ENCODE data around the gene C4orf50.

The C4orf50 gene

GRCh38 chr4:5980436-5981155, 37.6 kb downstream of the C4orf50 start:
- no peak for TF ChIP-seq CTCF (IDR thresholded peaks at IDR 0.05; ENCODE audit: insufficient read depth, low read depth, low read length, missing control alignments)
- H3K4me3 ChIP-seq (ENCODE audit: low read length), result no peak overlapping the region
- no peak for DNase-seq (ENCODE audit: low read depth)

- DNase-seq (ENCODE audit: low read depth), result no peak
- H3K4me3 ChIP-seq (ENCODE audit: low read length), result no peak overlapping the region
- TF ChIP-seq CTCF (IDR thresholded peaks at IDR 0.05; ENCODE audit: insufficient read depth, low read depth, low read length, missing control alignments), result no peak
These were observed 38.2 kb downstream of the C4orf50 start for GRCh38 chr4:5979981-5980380.

GRCh38 chr4:5976921-5977320, 41.3 kb downstream of the C4orf50 start:
- H3K4me3 ChIP-seq (ENCODE audit: low read length), result no peak overlapping the region
- DNase-seq (ENCODE audit: low read depth), result no peak
- no peak for TF ChIP-seq CTCF (IDR thresholded peaks at IDR 0.05; ENCODE audit: insufficient read depth, low read depth, low read length, missing control alignments)

GRCh38 chr4:5976431-5976830, 41.8 kb downstream of the C4orf50 start:
- no peak overlapping the region for H3K4me3 ChIP-seq (ENCODE audit: low read length)
- TF ChIP-seq CTCF (IDR thresholded peaks at IDR 0.05; ENCODE audit: insufficient read depth, low read depth, low read length, missing control alignments), result no peak
- DNase-seq (ENCODE audit: low read depth), result no peak

GRCh38 chr4:5974321-5974720, 43.9 kb downstream of the C4orf50 start:
- H3K4me3 ChIP-seq (ENCODE audit: low read length), result no peak overlapping the region
- no peak for TF ChIP-seq CTCF (IDR thresholded peaks at IDR 0.05; ENCODE audit: insufficient read depth, low read depth, low read length, missing control alignments)
- no peak for DNase-seq (ENCODE audit: low read depth)

- no peak overlapping the region for H3K4me3 ChIP-seq (ENCODE audit: low read length)
- no peak for TF ChIP-seq CTCF (IDR thresholded peaks at IDR 0.05; ENCODE audit: insufficient read depth, low read depth, low read length, missing control alignments)
- no peak for DNase-seq (ENCODE audit: low read depth)
These were observed 44.6 kb downstream of the C4orf50 start for GRCh38 chr4:5973486-5974220.

Data from epithelial cell of esophagus (primary cell).